H1 (cell line): ENCODE results near the gene SYNDIG1.

Experiments
- CHD1 ChIP-seq: IDR thresholded peaks from 2 replicates; pipeline ENCODE4 v1.6.1; 2012; ENCODE audit warnings: low read depth, low read length, improper control_type of control experiment
- CREB1 ChIP-seq: IDR thresholded peaks from 2 replicates; pipeline ENCODE4 v1.6.1; 2012; ENCODE audit warnings: inconsistent platforms
- CTCF ChIP-seq, 3 experiments: IDR thresholded peaks; 1 replicate in 2 of 3; 2 replicates in 1 of 3; pipeline versions ENCODE4 v1.5.1 to v1.6.1; 2011; ENCODE audit warnings: low read length in 3 of 3, mild to moderate bottlenecking in 3 of 3, inconsistent platforms in 2 of 3, low read depth in 1 of 3, moderate library complexity in 1 of 3; ENCODE audit not compliant: insufficient read depth in 1 of 3; ENCODE audit errors: control extremely low read depth in 1 of 3
- EP300 ChIP-seq, 2 experiments: IDR thresholded peaks; 1 replicate in 1 of 2; 2 replicates in 1 of 2; pipeline ENCODE4 v1.6.1; 2011 to 2012; ENCODE audit warnings: low read depth in 2 of 2, low read length in 2 of 2, mild to moderate bottlenecking in 2 of 2, borderline replicate concordance in 1 of 2, inconsistent platforms in 1 of 2, moderate library complexity in 1 of 2
- EZH2 ChIP-seq: fragments of 200-600 bp; sonication (generic); IDR thresholded peaks from 2 replicates; pipeline ENCODE4 v1.7.1; 2012; ENCODE audit warnings: low read depth, mild to moderate bottlenecking, moderate library complexity, low read length, inconsistent platforms; ENCODE audit not compliant: severe bottlenecking
- GABPA ChIP-seq: IDR thresholded peaks from 2 replicates; pipeline ENCODE4 v1.6.1; 2011; ENCODE audit warnings: mild to moderate bottlenecking, low read length, moderate library complexity, borderline replicate concordance; ENCODE audit not compliant: insufficient read depth
- HDAC2 ChIP-seq, 2 experiments: fragments of 300-600 bp in 1 of 2; sonication (generic) in 1 of 2; IDR thresholded peaks; 2 replicates each; pipeline ENCODE4 v1.6.1; 2011 to 2012; ENCODE audit warnings: low read depth in 2 of 2, low read length in 2 of 2, mild to moderate bottlenecking in 2 of 2, moderate library complexity in 2 of 2, borderline replicate concordance in 1 of 2, inconsistent platforms in 1 of 2
- JUN ChIP-seq: IDR thresholded peaks from 2 replicates; pipeline ENCODE4 v1.6.1; 2011; ENCODE audit warnings: low read depth, mild to moderate bottlenecking, improper control_type of control experiment, low read length
- NANOG ChIP-seq: IDR thresholded peaks from 2 replicates; pipeline ENCODE4 v1.6.1; 2011; ENCODE audit warnings: low read length, low read depth, mild to moderate bottlenecking, inconsistent platforms; ENCODE audit not compliant: insufficient read depth, poor library complexity, severe bottlenecking
- POLR2A ChIP-seq, 2 experiments: IDR thresholded peaks; 1 replicate in 1 of 2; 2 replicates in 1 of 2; pipeline ENCODE4 v1.6.1; 2011; ENCODE audit warnings: low read depth in 2 of 2, low read length in 2 of 2, mild to moderate bottlenecking in 2 of 2; ENCODE audit errors: control extremely low read depth in 1 of 2
- SP2 ChIP-seq: IDR thresholded peaks from 2 replicates; pipeline ENCODE4 v1.6.1; 2012; ENCODE audit warnings: mild to moderate bottlenecking, low read length, inconsistent platforms
- TAF1 ChIP-seq: IDR thresholded peaks from 2 replicates; pipeline ENCODE4 v1.6.1; 2011; ENCODE audit warnings: mild to moderate bottlenecking, low read depth, low read length
- TCF12 ChIP-seq: IDR thresholded peaks from 2 replicates; pipeline ENCODE4 v1.6.1; 2011; ENCODE audit warnings: low read depth, mild to moderate bottlenecking, low read length

- TF ChIP-seq TCF12, result no peak
- TF ChIP-seq EZH2, result no peak
- no peak for TF ChIP-seq CREB1
- no peak for TF ChIP-seq POLR2A (IDR thresholded peaks at IDR 0.05; ENCODE audit: control extremely low read depth in 1 of 2, low read depth in 2 of 2, low read length in 2 of 2)
- no peak for TF ChIP-seq TAF1
- no peak for TF ChIP-seq CHD1
- no peak for TF ChIP-seq CTCF (IDR thresholded peaks at IDR 0.05; ENCODE audit: control extremely low read depth in 1 of 3, insufficient read depth in 1 of 3, low read depth in 1 of 3, low read length in 3 of 3)
- no peak for TF ChIP-seq NANOG
- no peak for TF ChIP-seq HDAC2 (IDR thresholded peaks at IDR 0.05; ENCODE audit: borderline replicate concordance in 1 of 2, low read depth in 2 of 2, low read length in 2 of 2)
- TF ChIP-seq EP300 (IDR thresholded peaks at IDR 0.05; ENCODE audit: borderline replicate concordance in 1 of 2, low read depth in 2 of 2, low read length in 2 of 2), result no peak
- no peak for TF ChIP-seq SP2
- no peak for TF ChIP-seq GABPA
- TF ChIP-seq JUN, result no peak
Measured at GRCh38 chr20:24701027-24701426, 231.6 kb downstream of the SYNDIG1 start.
